Forelimb muscle (tissue), 1 donor: ENCODE measurements around the gene TSPOAP1. TPM values are rescaled to one million over a fixed set of nuclear protein-coding genes. Genes with fewer than 3 reads are reported as not detected.

Source experiments
- DNase-seq: peaks from one replicate; pipeline ENCODE4 v3.0.0-alpha.2; 2013; ENCODE audit warnings: low read depth
- polyA plus RNA-seq: library from polyadenylated mRNA; unstranded; fragments of 120-200 nt; gene quantifications from one replicate; pipeline ENCODE4 v1.2.1, GENCODE V29; 2013; ENCODE audit not compliant: insufficient read length

The TSPOAP1 gene
- 5.8 TPM for polyA plus RNA-seq

GRCh38 chr17:58328195-58329034, at the start of gene TSPOAP1:
Gene TSPOAP1 (minus strand): TSS chr17:58328795. CDS start chr17:58327920, 875 bp downstream.
- DNase-seq, result no peak

- DNase-seq, result no peak
These were observed 49.1 kb upstream of the TSPOAP1 start for GRCh38 chr17:58377661-58378060.

DNA sequence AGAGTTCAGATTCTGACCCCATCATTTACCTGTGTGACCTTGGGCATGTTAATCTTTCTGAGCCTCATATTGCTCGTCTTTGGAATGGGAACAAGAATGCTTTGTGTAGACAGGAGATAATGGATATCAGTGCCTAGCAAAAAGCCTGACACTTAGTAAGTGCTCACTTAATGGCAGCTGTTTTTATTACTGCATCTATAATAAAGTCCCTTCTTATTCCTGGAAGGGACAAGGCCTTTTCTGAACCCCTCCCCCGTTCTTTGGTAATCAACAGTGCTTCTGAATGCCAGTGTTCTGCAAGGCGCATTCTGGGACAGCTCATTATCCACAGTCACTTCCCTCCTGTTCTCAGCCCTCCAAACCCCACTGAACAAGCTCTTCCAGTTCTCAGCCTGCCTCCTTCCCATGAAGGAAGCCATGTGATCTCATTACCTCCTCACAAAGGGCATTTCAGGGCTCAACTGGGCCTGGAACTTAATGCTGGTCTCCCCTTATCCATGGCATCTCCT, 48.6 kb upstream of the TSPOAP1 start:
- DNase-seq, result no peak

DNA sequence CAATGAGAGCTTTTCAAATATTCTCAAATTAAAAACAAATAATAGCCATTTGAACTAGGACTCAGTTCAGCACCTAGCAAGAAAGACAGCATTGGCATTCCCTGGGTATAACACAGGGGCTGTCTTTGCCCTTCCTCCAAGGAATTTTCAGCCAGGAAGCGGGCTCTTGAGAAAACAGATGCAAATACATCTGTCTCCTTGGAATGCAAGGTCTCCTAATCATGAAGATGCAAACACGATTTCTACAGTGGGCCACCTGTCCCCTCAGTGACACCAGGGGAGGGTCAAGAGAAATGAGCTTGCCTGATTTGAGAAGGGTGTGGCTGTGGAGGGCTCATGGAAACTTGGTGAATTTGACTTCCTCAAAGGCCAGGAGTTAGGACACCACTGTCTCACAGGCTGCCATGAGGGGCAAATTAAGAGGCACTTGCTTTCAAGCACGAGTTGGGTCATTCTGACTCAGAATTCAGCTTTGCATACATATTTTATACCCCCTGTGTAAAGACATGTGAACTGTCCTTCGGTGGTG, 47.9 kb upstream of the TSPOAP1 start:
- no peak for DNase-seq

GRCh38 chr17:58375811-58376210, 47.2 kb upstream of the TSPOAP1 start:
- DNase-seq, result no peak

DNA sequence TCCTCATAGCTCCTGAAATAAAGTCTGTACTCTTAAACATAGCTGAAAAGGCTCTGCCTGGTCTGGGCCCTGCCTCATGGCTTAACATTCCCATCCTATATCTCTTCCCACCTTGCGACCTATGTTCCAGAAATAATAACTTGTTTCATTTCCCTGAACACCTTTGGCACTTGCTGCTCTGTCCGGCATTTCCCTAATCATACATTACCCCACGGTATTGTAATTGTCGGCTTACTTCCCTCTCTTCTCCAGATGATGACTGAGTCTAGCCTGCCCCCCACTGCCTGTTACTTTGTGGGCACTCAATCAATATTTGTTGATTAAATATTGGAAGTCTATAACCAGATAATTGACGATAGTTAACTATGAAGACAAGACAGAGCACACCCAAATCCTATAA, 46.7 kb upstream of the TSPOAP1 start:
- no peak for DNase-seq

DNA sequence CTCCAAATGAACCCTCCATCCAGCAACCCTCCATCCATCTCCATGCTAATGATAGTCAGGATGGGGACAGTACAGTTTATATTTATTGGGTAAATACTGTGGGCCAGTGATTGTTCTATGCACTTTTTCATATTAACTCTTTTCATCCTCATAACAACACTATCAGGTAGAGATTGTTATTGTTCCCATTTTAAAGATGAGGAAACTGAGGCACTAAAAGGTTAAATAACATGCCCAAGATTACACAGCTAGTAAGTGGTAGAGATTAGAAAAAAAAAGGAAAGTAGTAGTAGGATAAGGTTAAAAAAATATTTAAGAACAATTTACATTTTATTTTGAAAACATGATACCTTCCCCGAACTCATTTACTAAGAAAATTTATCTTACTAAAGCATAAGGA, 45.3 kb upstream of the TSPOAP1 start:
- no peak for DNase-seq

GRCh38 chr17:58373003-58373402, 44.4 kb upstream of the TSPOAP1 start:
- DNase-seq, result no peak

- no peak for DNase-seq
These were observed 42.8 kb upstream of the TSPOAP1 start for GRCh38 chr17:58371300-58371950.

GRCh38 chr17:58370716-58371115, 42.1 kb upstream of the TSPOAP1 start:
- no peak for DNase-seq

GRCh38 chr17:58370309-58370708, 41.7 kb upstream of the TSPOAP1 start:
- DNase-seq, result no peak

DNA sequence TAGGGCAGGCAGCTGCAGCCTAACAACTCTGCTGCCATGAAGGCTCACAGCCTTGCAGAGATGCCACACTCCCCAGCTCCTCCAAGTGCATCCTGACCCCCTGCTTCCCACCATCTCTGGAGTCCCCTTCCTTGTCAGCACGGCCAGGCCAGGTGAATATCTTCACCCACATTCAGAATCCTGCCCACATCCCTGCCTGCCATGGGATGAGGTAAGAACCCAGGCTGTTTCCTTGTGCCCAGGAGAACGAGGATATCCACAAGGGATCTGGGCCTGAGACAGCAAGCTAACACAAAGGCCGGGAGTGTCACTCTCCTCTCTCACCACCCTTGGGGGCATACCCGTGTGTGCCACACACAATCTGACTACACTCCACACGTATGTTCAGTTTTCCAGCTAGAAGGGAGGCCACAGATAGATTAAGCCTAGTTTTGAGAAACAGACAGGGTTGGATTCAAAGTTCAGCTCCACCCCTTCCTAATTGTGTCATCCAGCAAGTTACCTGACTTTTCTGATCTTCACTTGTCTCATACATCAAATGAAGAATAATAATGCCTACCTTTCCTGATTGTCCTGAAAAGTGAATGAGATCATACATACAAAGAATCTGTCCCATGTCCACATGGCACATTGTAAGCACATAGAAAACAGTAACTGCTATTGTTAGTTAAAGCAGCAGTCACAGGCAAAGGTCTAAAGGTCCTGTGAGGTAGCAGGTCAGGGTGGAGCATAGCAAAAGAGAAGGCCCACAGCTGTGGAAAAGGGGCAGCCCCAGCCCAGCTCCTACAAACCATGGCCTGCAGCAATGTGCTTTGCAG, 40.8 kb upstream of the TSPOAP1 start:
- DNase-seq, result no peak

GRCh38 chr17:58368860-58369213, 40.2 kb upstream of the TSPOAP1 start:
- no peak for DNase-seq

GRCh38 chr17:58367461-58367860, 38.9 kb upstream of the TSPOAP1 start:
- no peak for DNase-seq

GRCh38 chr17:58365980-58366595, 37.5 kb upstream of the TSPOAP1 start:
- DNase-seq, result no peak

DNA sequence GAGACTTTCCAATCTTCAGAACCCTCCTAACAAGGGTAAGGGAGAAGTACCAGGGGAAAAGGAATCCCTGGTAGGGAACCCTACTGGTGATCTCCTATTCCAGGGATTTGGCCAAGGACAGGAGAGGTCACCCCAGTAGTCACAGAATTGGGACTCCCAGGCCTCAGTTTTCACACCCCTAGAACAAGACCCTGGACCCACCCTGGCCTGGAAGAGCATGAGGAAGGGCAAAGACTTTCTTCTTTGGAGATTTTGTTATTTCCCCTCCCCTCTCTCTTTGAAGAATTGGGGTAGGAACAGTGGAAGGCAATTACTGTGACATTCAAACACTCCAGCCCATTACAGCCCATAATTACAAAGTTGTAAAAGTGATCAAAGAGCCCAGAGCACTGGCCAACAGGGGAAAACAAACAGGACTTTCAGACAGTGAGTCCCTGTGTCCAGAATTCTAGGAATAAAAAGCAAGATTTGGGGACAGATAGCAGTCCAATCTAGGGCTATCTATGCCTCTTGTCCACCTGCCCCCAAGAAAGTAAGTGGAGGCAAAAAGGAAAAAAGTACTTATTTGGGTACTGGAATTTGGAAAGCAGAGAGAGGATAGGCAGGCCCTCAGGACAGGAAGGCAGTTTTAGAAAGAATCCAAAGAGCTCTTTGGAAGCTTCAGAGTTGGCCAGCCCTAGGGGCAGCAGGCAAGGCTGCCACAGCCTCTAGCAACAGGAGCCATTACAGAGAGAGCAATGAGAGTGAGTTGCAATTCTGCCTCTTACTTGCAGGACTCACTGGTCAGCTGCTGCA, 36.8 kb upstream of the TSPOAP1 start:
- no peak for DNase-seq

DNA sequence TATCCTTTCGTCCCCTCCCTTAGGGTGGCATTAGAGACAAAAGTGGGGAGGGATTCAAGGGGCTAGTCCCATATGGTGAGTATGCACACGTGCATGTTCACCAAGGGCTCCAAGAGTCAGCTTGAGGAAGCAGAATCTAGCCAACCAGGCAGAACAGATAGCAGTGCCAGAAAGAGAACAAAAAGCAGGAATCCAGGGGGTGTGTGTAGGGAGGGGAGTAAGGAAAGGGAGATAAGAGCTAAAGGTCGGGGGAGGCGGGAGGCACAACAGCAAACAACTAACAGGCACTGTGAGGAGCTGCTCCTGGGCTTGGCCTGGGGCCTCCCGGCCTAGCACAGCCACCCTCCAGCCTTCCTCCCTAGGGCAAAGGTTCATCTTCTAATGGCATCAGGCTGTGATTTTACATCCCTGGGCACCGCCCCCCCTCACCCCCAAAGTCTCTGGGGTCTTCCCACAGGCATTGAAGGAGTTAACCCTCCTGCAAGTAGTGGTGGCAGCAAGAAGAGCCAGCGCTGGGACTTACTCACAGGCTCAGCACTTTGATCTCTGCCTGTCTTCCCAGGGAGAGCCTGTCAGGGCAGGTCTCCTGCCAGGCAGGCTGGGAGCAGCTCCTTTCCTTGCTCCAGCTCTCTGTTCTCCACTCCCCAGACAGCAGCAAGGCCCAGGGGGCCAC, 35.8 kb upstream of the TSPOAP1 start:
- no peak for DNase-seq

DNA sequence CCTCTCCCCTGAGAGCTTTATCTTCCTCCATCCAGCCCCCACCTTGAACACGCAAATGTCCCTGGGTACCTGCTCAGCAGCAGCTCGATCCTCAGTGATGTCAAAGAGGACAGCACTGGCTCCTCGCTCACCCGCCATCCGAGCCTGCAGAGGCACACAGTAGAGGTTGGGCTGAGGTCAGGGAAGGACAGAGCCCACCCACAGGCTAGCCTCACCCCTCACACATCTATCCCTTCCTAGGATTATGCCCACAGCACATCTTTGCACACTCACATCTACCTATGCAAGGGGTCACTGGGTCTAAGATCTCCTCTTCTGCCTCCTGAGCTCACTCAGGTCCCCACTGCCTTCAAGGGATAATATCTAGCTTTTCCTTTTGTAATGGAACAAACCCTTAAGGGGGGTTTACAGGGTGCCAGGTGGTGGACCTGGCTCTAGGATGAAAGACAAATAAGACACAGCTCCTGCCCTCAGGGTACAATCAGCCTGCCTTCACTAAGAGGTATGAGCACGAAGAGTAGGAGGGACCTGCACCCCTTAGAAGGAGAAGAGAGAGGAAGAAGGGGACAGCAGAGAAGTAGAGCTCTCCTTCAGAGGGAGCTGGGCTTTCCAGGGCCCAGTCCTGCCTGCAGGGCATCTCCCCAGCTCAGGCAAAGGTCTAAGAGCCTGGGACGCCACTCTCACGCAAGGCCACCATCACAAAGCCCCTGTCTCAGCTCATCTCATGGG, 35.0 kb upstream of the TSPOAP1 start:
- DNase-seq, result no peak

- DNase-seq, result no peak
These were observed 33.9 kb upstream of the TSPOAP1 start for GRCh38 chr17:58362368-58363014.
